GM12878 (cell line): Measurements from ENCODE around the gene PRKCE. TPM values are rescaled to one million over a fixed set of nuclear protein-coding genes. Genes with fewer than 3 reads are reported as not detected.

Source experiments
- ATAC-seq: fragments of 200-7000 bp; cut with Tn5 transposase; 3 replicates; pipeline ENCODE4 v1.9.1; 2020; ENCODE audit warnings: mild to moderate bottlenecking, moderate library complexity
- BruUV-seq: library from RNA; stranded (reverse); fragments of 400-500 nt; replicated peaks from 2 replicates; lab custom pipeline; 2021; lab: Mats Ljungman, UMichigan
- CTCF ChIA-PET: fragments of 300-600 bp; sonication (Branson Sonifier 250); formaldehyde crosslinking; extraction: SDS; loops from one replicate; lab custom pipeline; 2021; ENCODE audit warnings: inconsistent platforms; lab: Yijun Ruan, JAX
- POLR2A ChIA-PET: fragments of 350-600 bp; formaldehyde crosslinking; extraction: SDS; loops from one replicate; lab custom pipeline; 2021; ENCODE audit warnings: inconsistent platforms; lab: Charles Lee
- RAD21 ChIA-PET: fragments of 300-600 bp; sonication (Branson Sonifier 250); formaldehyde crosslinking; loops from one replicate; lab custom pipeline; 2023; ENCODE audit warnings: antibody characterized with exemption; ENCODE audit not compliant: unreplicated experiment; lab: Charles Lee
- SMC1A ChIA-PET: fragments of 300-600 bp; sonication (Branson Sonifier 250); formaldehyde crosslinking; loops from one replicate; lab custom pipeline; 2023; ENCODE audit not compliant: unreplicated experiment, uncharacterized antibody; lab: Charles Lee
- DNase-seq: peaks from one replicate; pipeline ENCODE4 v3.0.0-alpha.2; 2011; ENCODE audit warnings: low read depth, low spot score
- FAIRE-seq: peaks from 3 replicates; lab custom pipeline; 2011; peaks lifted over from hg19 to GRCh38; lab: Jason Lieb, UNC
- H2AFZ ChIP-seq: 2 replicates; pipeline ENCODE4 v1.6.0; 2011; ENCODE audit warnings: low read depth, low read length, control low read depth; ENCODE audit not compliant: control insufficient read depth
- H3K27ac ChIP-seq: 2 replicates; pipeline ENCODE4 v1.5.1; 2011; ENCODE audit warnings: control low read depth; ENCODE audit not compliant: control insufficient read depth, insufficient read depth
- H3K27me3 ChIP-seq, 2 experiments: replicated peaks in 1 of 2; 2 replicates each; pipeline versions ENCODE4 v1.6.0 to v1.6.1; 2011; ENCODE audit warnings: low read length in 1 of 2; ENCODE audit not compliant: control insufficient read depth in 2 of 2, insufficient read depth in 2 of 2
- H3K36me3 ChIP-seq, 2 experiments: 2 replicates each; pipeline ENCODE4 v1.5.1; 2011; ENCODE audit warnings: low read length in 1 of 2; ENCODE audit not compliant: control insufficient read depth in 2 of 2, insufficient read depth in 2 of 2
- H3K4me1 ChIP-seq: 2 replicates; pipeline ENCODE4 v1.6.1; 2011; ENCODE audit warnings: mild to moderate bottlenecking, low read length, moderate library complexity, mixed read lengths; ENCODE audit not compliant: control insufficient read depth, insufficient read depth
- H3K4me2 ChIP-seq: 2 replicates; pipeline ENCODE4 v1.6.0; 2011; ENCODE audit warnings: control low read depth; ENCODE audit not compliant: control insufficient read depth, insufficient read depth
- H3K4me3 ChIP-seq: fragments of 200-600 bp; sonication (generic); 2 replicates; pipeline ENCODE4 v1.5.1; 2016
- H3K79me2 ChIP-seq: 2 replicates; pipeline ENCODE4 v1.6.0; 2011; ENCODE audit warnings: low read length; ENCODE audit not compliant: control insufficient read depth, insufficient read depth
- H3K9ac ChIP-seq: 2 replicates; pipeline ENCODE4 v1.8.0; 2011; ENCODE audit warnings: low read length, control low read depth, mixed read lengths; ENCODE audit not compliant: control insufficient read depth, insufficient read depth
- H3K9me3 ChIP-seq: replicated peaks from 3 replicates; pipeline ENCODE4 v1.5.1; 2011; ENCODE audit warnings: mild to moderate bottlenecking, low read length; ENCODE audit not compliant: control insufficient read depth, insufficient read depth
- H4K20me1 ChIP-seq: 2 replicates; pipeline ENCODE4 v1.6.0; 2011; ENCODE audit not compliant: control insufficient read depth, insufficient read depth
- BACH1 ChIP-seq: fragments of 450-650 bp; IDR thresholded peaks from 2 replicates; pipeline ENCODE4 v1.6.1; 2017; ENCODE audit warnings: mild to moderate bottlenecking, borderline replicate concordance
- HDAC6 ChIP-seq: fragments of 200-600 bp; sonication (generic); IDR thresholded peaks from one replicate; pipeline ENCODE4 v1.8.0; 2017; ENCODE audit warnings: antibody characterized with exemption; ENCODE audit not compliant: unreplicated experiment
- WGBS: methylation state at CpG from one replicate; pipeline ENCODE4 v1.1.6; 2016; ENCODE audit warnings: low lambda C conversion rate; ENCODE audit not compliant: insufficient replicate concordance, insufficient coverage; ENCODE audit errors: missing lambda C conversion rate; 5-methylcytosine and 5-hydroxymethylcytosine counted together
- in situ Hi-C: fragments of 300-500 bp; cut with MboI; formaldehyde crosslinking; loops from 9 replicates; pipeline ENCODE4 v1.14.3; 2018; ENCODE audit warnings: mixed read lengths
- intact Hi-C: fragments of 100-400 bp; cut with micrococcal nuclease; formaldehyde crosslinking; loops from one replicate; pipeline ENCODE4 v1.14.2; 2022; ENCODE audit not compliant: unreplicated experiment
- polyA plus RNA-seq, 11 experiments: library from polyadenylated mRNA; depleted of rRNA in 4 of 11; unstranded in 6 of 11; stranded (reverse) in 5 of 11; fragments of >200 nt; fragmentation: Nextera tagmentation in 4 of 11; fragmentation: Illumina TruSeq in 1 of 11; extraction: Ambion mirVana in 4 of 11; extraction: Trizol in 1 of 11; gene quantifications; 1 replicate in 1 of 11; 2 replicates in 10 of 11; pipeline versions ENCODE4 v1.2.1 to v1.2.3, GENCODE V29; 2011 to 2016; ENCODE audit warnings: inconsistent platforms in 2 of 11, missing spikeins in 2 of 11, low read depth in 1 of 11
- total RNA-seq, 4 experiments: library from RNA; depleted of rRNA in 3 of 4; stranded (reverse); fragments of >200 nt in 3 of 4; fragmentation: Illumina TruSeq in 1 of 4; extraction: Trizol in 1 of 4; gene quantifications; 2 replicates each; pipeline versions ENCODE4 v1.2.1 to v1.2.3, GENCODE V29; 2013 to 2021

Gene PRKCE
- total and polyA plus RNA-seq, 10 of the 15 experiments (the other 5 are each of a cell fraction or from before 2014, with no cell fraction given): 2.6 to 28.2 (median 11.3) TPM

- ATAC-seq: no peak
- CTCF ChIA-PET: interaction anchor here (1.2 to 4.5 kb wide), 2 partner anchors 11 to 99 kb away, joined by 3 to 20 read pairs; no protein-coding TSS in a partner anchor
- in situ Hi-C loops: loop anchor here (25.0 kb wide), 1 partner anchor 945 kb away; no protein-coding TSS in a partner anchor
Observed at GRCh38 chr2:45932278-45932975, 281.0 kb downstream of the PRKCE start.

More at GRCh38 chr2:45932278-45932975, 281.0 kb downstream of the PRKCE start:
- H3K4me2 ChIP-seq: no peak overlapping the region
- intact Hi-C loops: no loop called here
- 71% methylated on average over 8 of the region's 8 CpGs for whole genome bisulfite sequencing
- no peaks in the 10 kb centered on the region for H3K27me3 ChIP-seq
- H3K9me3 ChIP-seq: peaks cover 2% of the 10 kb centered on the region; the same call in 1 of the 3 replicates
- H4K20me1 ChIP-seq: no peaks in the 10 kb centered on the region
- H3K9ac ChIP-seq: no peak overlapping the region
- ChIA-PET RAD21 (interaction anchor here (1.0 to 1.6 kb wide), 3 partner anchors 28 to 72 kb away, joined by 3 to 6 read pairs (median 4); no protein-coding TSS in a partner anchor), POLR2A (interaction anchor here (1.2 kb wide), 1 partner anchor 22 kb away, joined by 3 read pairs; no protein-coding TSS in a partner anchor), SMC1A (interaction anchor here (0.6 to 1.6 kb wide), 8 partner anchors 11 to 244 kb away, joined by 3 to 5 read pairs (median 4); no protein-coding TSS in a partner anchor)
- no peak for TF ChIP-seq HDAC6
- TF ChIP-seq BACH1: 0 out of 2 replicates have a peak, but pooled peaks have one; percentile 27
- no peak for FAIRE-seq
- H3K27ac ChIP-seq: no peak overlapping the region
- no peak overlapping the region for H3K4me3 ChIP-seq
- no peak overlapping the region for H2AFZ ChIP-seq
- H3K36me3 ChIP-seq: peaks cover 0 to 4% of the 10 kb centered on the region in 2 experiments; a peak in 1 of 4 replicates
- BruUV-seq: no TSS peak
- H3K4me1 ChIP-seq: peaks cover 19% of the 10 kb centered on the region
- no peak for DNase-seq
- H3K79me2 ChIP-seq: peaks cover 2% of the 10 kb centered on the region; the same call in 1 of the 2 replicates
